Right kidney (tissue), 1 donor: Measurements from ENCODE around the gene C2orf78.
"Not testable (repeated sequence)": the region's sequence is repeated elsewhere in the genome, so short reads cannot be mapped to it uniquely, and the experiment has no call there.

Experiments
- DNase-seq: peaks from one replicate; pipeline ENCODE4 v3.0.0-alpha.2; 2016

C2orf78 gene

DNA sequence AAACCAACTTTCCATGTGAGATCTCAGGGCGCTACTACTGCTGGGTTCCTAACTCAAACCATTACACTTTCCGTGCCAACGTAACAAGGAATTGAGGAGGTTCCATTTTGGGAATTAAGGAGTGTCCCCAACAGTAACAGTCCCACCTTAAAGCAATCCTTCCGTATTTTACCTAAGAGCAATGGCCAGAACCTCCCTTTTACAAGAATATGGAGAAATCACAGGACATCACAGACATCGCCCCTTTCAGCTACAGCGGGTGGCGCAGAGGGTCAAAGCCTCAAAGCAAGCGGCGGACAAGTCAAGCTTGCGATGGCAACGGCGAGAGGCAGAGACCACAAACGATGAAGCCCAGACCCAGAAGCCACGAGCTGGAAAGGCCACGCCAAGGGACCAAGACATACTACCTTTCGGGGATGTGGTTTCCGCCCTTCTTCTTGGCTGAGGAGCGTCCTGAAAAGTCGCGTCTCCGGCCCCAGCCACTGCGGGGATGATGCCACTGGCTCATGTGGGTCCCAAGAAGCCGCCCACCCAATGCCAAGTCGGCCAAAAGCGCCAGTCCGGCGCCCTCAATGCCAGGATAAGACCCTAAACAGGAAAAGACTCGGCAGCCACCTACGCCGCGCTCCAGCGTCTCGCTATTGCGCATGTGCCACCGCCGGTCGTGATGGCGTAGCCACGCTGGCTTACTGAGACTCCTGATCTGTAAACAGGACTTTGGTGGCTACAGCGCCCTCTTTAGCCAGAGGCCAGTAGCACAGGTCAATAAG lies 4.3 kb upstream of the C2orf78 start, which contains the start of gene DUSP11:
Gene DUSP11, minus strand, starts transcription at position 637 of the 770 bp plus-strand sequence. Its CDS starts 129 bp downstream, at position 508.
- peak; percentile 88 for DNase-seq

DNA sequence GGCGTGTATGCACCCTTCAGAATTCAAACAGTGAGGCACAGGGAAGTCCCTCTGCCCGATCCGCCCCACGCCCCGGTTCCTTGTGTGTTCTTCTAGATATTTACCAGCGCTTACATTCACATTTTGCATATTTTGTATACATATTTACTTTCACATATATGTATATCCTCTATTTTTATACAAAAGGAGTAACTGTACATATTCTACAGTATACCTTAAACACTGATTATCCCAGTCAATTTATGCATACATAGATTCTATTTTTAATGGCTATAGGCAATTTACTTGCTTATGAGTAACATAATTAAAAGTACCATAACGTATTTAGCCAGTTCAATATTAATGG lies 3.8 kb upstream of the C2orf78 start:
- DNase-seq, result no peak

DNA sequence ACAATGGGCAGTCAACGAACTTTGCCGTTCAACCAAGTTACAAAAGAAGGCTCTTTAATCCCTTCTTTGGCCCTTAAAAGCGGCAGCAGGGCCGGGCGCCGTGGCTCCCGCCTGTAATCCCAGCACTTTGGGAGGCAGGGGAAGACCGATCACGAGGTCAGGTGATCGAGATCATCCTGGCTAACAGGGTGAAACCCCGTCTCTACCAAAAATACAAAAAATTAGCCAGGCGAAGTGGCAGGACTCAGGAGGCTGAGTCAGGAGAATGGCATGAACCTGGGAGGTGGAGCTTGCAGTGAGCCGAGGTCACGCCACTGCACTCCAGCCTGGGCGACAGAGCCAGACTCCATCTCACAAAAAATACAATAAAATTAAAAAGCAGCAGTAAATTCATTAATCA lies 581 bp upstream of the C2orf78 start:
- not testable (repeated sequence) for DNase-seq

DNA sequence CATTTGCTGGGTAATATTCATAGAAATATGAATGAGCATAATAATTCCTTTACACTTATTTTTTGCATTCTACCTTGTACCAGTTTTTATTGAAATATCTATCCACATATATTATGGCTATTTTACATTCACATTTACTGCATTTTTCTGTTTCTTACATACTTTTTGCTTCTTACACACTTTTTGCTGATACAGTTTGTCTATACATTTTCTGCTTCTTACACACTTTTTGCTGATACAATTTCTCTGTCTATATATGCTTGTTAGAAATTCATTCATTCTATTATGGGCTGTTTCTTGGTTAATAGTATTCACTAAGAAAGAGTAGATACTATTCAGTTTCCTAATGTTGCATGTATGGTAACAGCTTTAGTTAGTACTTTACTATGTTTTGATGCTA lies 27.9 kb downstream of the C2orf78 start:
- no peak for DNase-seq

DNA sequence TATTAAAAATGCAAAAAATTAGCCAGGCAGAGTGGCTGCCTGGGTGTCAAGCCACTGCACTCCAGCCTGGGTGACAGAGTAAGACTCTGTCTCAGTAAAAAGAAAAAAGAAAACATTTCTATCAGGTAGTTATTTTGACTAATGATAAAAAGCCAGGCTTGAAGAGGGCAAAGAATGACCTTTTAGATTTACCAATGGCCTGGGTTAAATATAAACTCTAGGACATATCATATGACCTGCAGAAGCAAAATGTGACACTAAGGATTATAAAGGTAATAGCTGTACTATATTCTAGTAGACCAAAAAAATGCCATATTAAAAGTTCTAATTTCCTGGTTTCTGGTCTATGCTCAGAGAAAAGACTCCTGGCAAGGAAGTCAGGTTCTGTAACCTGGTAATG lies 28.7 kb downstream of the C2orf78 start:
- no peak for DNase-seq

DNA sequence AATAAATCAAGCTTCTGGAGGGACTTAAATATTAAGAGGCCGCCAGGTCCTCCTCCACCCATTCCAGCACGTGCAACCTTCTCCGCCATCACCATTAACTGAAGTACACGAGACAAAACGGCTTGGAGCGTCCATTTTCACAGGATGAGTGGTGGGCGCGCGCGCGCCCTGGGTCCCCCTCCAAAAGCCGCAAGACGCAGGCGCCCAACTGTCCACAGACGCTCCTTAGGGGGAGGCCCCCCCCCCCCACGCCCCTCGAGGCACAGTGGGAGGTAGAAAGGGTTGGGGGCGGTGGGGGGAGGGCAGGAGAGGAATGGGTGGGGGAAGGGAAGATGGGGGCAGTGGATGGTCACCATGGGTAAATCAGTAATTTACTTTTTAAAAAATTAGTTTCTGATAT lies 34.3 kb downstream of the C2orf78 start:
- no peak for DNase-seq

DNA sequence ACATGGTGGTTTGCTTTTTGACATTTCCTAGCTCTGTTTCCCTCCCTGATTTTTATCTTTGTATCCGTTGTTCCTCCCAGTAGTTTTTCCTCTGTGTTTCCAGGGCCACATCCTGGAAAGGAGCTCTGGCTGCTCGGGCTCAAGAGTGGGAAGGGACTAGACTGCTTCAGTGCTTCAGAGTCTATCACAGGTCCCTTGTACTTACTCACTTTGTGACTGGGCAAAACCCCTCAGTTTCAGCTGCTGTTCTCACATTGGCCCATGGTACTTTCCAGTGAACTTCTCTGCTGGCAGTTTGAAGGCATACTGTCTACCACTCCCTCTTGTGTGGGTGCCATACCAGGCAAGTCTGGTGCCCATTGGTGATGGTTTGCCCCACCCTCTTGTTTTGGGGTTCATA lies 37.2 kb downstream of the C2orf78 start:
- no peak for DNase-seq

DNA sequence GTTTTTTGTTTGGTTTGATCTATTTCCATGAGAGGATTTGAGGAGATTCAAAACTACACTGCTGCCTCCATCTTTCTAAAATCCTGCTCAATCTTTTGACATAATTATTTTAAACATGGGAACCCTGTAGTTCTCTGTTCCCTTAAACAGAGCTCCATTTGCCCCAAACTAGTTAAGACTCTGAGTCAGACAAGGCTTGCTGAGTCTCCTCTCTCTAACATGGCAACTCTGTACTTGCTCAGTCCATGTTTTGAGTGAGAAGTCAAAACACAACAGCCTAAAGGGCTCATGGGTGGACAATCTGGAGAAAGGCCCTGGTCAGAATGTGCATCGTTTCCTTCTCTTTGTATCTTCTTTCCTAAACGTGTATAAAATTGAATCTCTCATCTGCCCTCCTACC lies 37.7 kb downstream of the C2orf78 start:
- DNase-seq, result no peak

DNA sequence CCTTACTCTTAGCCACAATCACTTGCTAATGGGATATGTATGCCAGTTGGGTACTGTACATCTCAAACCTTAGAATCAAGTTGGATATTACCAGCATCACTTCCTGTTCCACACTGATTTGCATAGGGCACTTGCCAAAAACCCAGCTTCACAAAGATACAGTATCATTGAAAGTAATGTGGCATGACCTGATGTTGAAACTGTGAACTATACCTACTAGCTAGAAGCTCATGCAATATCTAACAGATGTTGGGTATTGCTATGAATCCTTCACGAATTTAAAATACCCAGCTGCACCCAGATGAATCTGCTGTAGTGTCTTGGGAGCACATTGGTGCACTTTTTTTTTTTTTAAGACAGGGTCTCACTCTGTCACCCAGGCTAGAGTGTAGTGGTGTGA lies 38.3 kb downstream of the C2orf78 start:
- DNase-seq, result no peak

DNA sequence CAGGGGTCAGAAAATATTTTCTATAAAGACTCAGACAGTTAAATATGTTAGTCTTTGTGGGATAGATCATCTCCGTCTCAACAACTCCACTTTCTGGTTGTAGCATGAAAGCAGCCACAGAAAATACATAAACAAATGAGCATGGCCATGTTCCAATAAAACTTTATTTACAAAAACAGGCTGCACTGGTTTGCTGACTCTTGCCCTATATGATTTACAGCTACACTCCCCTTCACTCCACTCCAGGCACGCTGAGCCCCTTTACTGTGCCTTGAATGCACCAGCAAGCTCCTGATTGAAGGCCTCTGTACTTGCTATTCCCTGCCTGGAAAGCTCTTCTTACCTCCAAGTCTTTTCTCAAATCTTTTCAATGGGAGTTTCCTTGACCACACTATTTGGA lies 39.0 kb downstream of the C2orf78 start:
- DNase-seq, result no peak

DNA sequence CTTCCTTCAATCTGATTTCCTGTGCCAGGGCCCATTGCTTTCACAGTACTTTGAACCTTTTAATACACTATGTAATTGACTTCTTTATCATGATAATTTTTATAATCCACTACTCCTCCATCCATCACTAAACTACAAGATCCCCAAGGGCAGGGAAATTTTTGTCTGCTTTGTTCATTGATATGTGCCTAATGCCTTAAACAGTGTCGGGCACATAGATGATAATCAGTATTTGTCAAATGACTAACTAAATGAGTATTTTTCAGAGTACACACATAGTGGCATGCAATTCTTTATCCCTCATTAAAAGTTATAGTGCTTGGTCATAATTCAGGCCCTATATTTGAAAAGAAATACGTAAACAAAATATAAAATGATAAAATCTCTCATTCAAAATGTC lies 39.4 kb downstream of the C2orf78 start:
- DNase-seq, result no peak

DNA sequence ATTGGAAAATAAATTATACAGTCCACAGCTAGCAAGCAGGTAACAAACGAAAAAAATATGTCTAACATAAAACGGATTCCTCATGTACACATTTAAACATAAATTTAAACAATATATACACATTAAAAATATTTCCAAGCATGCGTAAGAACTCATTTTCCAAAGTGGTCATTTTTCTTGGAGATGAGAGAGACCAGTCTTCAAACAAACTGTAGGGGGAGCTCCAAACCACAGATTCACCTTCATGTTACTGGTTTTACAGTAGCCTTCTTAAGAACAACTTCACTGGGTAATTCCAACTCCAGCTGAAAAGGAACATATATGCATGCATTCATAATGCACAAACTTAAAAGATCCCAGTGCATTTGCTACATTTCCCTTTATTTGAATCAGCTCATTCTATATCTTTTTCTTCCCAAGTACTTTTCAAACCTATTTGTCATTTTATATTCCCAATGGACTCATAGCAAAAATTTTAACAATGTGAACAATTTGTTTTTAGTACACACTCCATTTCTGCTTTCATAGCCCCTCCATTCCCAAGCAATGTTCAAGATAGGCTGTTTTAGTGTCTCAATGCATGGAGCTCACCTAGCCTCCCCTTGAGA lies 40.0 kb downstream of the C2orf78 start:
- DNase-seq, result peak; percentile 26

DNA sequence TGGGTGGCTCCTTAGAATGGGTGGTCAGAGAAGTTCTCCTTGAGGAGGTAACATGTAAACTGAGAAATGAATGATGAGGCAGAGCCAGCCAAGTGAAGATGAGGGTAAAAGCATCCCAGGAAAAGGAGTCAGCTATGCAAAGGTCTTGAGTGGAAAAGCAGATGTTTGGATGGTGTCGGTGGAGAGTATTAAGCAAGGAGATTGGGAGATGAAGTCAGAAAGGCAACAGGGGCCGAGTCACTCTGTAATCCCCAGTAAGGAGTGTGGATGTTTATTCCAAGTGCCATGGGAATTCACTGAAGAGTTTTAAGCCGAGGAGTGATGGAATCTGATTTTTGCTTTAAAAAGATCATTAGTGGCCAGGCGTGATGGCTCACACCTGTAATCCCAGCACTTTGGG lies 41.4 kb downstream of the C2orf78 start:
- DNase-seq, result no peak

DNA sequence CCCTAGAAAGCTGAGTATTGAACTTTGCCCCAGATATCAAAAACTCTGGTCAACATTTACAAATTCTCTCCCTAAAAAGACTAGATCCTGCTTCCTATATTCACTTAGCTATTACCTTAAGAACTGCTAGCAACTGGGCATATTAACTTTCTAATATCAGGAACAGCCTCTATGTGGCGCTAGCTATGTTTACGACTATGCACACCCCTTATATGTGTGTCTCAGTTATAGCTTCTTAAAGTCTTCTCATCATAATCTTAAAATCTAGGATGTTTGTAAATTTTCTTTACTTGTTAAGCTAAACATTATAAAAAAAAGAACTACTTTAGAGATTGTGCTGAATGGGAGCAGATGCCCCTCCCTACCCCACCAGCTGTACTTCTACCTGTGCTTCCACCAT lies 43.0 kb downstream of the C2orf78 start:
- no peak for DNase-seq

DNA sequence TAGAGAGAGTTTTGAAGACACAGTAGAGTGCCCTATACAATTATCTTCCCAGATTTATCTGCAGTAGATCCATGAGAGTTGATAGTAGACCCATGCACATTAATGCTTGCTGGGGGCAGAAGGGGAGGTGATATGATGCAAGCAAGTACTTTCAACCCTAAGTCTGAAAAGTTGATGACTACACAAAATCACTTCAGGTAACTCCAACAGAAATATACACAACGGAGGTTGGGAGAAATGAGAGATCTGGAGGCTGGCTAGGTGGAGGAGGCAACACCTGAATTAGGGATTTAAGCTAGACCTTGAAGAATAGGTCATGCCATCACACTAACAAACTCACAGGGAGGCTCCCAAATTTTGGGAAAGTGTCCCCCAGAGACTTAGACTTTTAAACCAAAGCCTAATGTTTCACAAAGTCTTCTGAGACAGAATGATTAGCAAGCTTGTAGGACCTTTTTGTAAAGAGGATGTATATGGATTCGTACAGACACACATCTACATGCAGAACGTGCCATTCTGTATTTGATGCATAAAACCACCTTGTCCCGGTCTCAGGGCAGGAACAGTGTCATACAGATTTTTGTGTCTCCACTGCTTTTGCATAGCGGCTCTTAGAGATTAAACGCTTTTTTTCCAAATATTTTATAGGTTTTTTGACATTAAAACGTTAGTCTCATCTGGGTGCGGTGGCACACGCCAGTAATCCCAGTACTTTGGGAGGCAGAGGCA lies 43.8 kb downstream of the C2orf78 start:
- no peak for DNase-seq

DNA sequence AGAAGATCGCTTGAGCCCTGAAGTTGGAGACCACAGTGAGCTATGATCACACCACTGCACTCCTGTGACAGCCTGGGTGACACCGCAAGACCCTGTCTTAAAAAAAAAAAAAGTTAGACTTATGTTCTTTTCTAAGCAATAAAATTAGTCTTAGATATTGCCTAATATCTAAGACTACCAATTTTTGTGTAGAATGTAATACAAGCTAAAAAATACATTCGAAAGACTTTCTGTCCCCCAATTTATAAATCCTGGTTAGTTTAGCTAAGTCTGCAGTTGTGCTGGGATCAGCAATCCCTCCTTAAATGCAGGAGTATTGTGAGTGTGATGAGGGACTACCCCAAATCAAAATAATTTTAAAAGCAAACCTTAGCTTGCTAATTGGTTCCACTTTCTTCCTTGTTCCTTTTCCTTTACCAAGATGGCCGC lies 44.4 kb downstream of the C2orf78 start:
- no peak for DNase-seq

DNA sequence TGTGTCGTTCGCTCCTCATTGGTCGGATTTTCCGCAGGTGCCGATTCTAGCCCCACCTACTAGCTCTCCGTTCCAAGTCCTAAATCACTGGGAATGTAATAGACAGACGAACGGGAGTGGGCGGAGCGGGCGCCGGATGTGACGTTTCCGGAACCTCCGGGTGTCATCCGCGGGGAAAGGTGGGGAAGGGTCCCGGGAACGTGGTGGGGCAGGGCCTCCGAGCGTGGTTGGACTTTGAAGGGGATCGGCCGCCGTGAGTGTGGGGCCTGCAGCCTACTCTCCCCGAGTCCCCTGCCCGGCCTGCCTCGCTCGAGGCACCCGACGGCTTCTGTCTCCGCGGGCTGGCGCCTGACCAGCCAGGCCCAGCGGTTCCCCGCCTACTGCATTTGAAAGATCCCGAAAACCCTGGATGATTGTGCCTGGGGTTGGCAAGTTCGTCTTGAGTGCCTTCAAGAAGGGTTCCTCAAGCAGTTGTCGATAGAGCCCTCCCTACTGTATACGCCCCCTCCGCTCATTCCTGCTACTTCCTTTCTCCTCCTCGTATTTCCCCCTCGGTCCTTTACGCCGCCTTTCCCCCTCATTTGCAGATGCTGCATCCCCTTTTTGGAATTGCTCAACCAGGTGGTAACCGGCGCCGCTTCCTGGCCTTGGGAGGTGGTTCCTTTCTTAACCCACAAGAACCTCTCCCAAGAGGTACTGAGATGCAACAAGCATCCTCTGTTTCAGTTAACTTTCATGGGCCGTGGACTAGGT lies 45.0 kb downstream of the C2orf78 start, which contains the start of gene STAMBP:
Gene STAMBP, plus strand, starts transcription at position 144 of the 753 bp plus-strand sequence. CDS start 1,896 bp downstream, outside the sequence.
- peak; percentile 92 for DNase-seq

DNA sequence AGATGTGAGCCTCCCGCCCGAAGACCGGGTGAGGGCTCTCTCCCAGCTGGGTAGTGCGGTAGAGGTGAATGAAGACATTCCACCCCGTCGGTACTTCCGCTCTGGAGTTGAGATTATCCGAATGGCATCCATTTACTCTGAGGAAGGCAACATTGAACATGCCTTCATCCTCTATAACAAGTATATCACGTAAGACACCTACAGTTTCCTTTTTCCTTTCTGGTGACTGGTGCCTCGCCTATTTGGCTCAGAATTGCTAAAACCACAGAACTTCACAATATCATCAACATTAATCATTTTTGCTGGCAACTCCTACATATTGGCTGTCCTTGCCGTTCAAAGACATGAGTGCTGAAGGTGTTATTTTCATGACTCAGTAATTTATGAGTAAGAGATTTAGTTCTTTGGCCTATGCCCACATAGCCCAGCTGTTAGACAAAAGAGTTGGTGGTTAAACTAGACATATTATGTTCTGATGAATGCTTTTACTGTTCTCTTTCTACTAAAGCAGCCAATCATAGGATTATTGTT lies 47.0 kb downstream of the C2orf78 start:
- no peak for DNase-seq

DNA sequence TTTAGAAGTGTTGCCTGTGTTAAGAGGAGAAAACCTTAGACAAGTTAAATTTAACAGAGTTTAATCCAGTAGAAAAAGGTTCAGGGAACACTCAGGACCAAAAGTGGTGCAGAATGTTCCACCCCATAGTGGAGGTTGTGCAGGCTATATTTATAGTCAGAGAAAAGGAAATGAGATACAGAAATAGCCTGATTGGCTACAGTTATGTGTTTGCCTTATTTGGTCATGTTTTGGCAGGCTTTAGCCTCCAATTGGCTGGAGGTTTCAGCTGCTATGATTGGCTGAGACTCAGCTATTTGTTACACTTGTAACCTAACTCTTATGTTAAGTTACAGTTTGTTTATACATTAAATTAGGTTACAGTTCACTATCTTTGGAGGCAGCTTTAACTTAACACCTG lies 48.9 kb downstream of the C2orf78 start:
- DNase-seq, result no peak

DNA sequence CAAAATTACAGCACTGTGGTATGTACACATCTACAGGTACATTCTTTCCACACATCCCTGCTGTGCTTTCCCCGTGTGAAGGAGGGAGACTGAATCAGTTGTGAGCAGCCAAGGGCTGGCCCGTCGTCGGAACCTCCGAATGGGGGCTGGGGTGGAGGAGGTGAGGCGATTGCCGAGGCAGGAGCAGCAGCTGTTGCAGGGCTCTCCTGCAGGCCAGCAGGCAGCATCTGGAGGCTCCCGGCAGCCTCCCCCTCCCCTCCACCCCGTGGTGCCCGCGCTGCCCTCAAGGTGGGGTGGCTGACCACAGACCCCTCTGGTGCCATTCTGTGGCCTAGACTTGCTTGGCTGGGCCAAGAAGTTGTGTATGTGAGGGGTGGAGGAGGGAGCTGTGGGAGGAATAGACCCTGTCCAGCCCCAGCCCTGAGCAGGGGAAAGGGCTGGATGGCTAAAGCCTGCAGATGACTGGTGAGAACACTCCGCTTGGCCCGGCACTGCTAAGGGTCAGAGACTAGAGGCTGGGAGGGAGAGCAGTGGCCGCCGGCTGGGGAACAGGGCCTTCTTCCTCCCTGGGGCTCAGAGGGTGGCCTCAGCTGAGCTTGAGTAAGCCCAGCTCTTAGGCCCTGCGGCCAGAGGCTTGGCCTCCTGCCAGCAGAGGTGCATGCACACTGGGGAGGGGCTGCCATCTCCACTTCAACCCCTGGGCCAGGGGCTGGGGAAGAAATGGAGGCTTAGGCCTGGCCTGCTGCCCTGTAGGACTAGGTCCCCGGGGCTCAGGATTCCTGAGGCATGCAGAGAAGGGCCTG lies 52.4 kb downstream of the C2orf78 start:
- DNase-seq, result no peak

DNA sequence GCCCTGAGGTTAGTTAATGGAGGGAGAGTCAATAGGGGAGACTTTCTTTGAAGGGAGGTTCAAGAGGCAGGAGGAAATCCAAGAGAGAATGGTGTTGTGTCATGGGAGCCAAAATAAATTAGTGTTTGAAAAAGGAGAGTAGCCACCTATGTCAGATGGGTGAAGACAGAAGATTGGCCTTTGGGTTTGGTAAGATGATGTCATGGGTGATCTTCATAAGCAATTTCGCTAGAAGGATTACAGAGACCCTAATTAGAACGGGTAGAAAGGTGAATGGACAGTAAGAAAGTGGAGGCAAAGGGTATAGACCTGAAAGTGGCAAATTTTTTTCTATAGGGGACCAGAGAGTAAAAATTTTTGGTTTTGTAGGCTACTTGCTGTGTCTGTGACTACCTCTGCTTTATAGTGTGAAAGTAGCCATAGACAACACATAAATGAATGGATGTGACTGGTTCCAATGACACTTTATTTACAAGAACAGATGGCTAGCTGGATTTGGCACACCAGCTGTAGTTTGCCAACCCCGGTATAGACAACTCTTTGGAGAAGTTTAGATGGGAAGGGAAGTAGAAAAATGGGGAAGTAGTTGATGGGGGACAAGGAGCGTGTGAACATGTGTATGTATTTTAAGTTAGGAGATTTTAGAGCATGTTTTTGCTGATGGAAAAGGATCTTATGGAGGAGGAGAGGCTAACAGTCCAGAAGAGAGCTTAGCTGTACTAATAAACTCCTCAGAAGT lies 54.0 kb downstream of the C2orf78 start:
- DNase-seq, result no peak
